Measurements from ENCODE around the gene ZNF582.
A peak's percentile ranks its signal among the peaks of the same experiment; 100 is the strongest.
"Not testable (repeated sequence)": the region's sequence is repeated elsewhere in the genome, so short reads cannot be mapped to it uniquely, and the experiment has no call there.

The ZNF582 gene

GRCh38 chr19:56372281-56372680 lies 21.1 kb downstream of the ZNF582 start:
- Mint-ChIP-seq H3K36me3 (ENCODE audit: low read depth) (peaks cover 100% of the 10 kb centered on the region), H3K9me3 (peaks cover 77% of the 10 kb centered on the region), H3K4me3 (no peak overlapping the region), H3K27ac (no peak overlapping the region), H3K4me1 (ENCODE audit: low read depth) (peaks cover 25% of the 10 kb centered on the region), H3K27me3 (no peaks in the 10 kb centered on the region)
- no peak for DNase-seq

GRCh38 chr19:56369886-56370676 lies 23.3 kb downstream of the ZNF582 start:
- Mint-ChIP-seq H3K9me3 (peaks cover 77% of the 10 kb centered on the region), H3K4me3 (peak overlapping the region; percentile 28), H3K4me1 (ENCODE audit: low read depth) (peaks cover 25% of the 10 kb centered on the region), H3K27me3 (no peaks in the 10 kb centered on the region), H3K36me3 (ENCODE audit: low read depth) (peaks cover 87% of the 10 kb centered on the region), H3K27ac (no peak overlapping the region)
- no peak for DNase-seq

- peaks cover 72% of the 10 kb centered on the region for H3K9me3 Mint-ChIP-seq
Observed at GRCh38 chr19:56367829-56368711, 25.3 kb downstream of the ZNF582 start.

GRCh38 chr19:56360841-56361240 lies 32.5 kb downstream of the ZNF582 start:
- no peaks in the 10 kb centered on the region for H3K4me1 Mint-ChIP-seq (ENCODE audit: low read depth)
- DNase-seq: no peak
- no peak overlapping the region for H3K4me3 Mint-ChIP-seq
- H3K27ac Mint-ChIP-seq: no peak overlapping the region
- H3K9me3 Mint-ChIP-seq: peaks cover 62% of the 10 kb centered on the region
- no peaks in the 10 kb centered on the region for H3K27me3 Mint-ChIP-seq
- H3K36me3 Mint-ChIP-seq (ENCODE audit: low read depth): peaks cover 53% of the 10 kb centered on the region

More at GRCh38 chr19:56367829-56368711, 25.3 kb downstream of the ZNF582 start:
- H3K27ac Mint-ChIP-seq: peak overlapping the region; percentile 88
- no peaks in the 10 kb centered on the region for H3K27me3 Mint-ChIP-seq
- peak; percentile 85 for DNase-seq
- peaks cover 25% of the 10 kb centered on the region for H3K4me1 Mint-ChIP-seq (ENCODE audit: low read depth)
- H3K4me3 Mint-ChIP-seq: peak overlapping the region; percentile 88
- peaks cover 73% of the 10 kb centered on the region for H3K36me3 Mint-ChIP-seq (ENCODE audit: low read depth)

GRCh38 chr19:56356944-56357343 lies 36.4 kb downstream of the ZNF582 start:
- Mint-ChIP-seq H3K9me3 (peaks cover 38% of the 10 kb centered on the region), H3K27ac (no peak overlapping the region), H3K36me3 (ENCODE audit: low read depth) (peaks cover 38% of the 10 kb centered on the region), H3K4me3 (no peak overlapping the region), H3K4me1 (ENCODE audit: low read depth) (no peaks in the 10 kb centered on the region), H3K27me3 (no peaks in the 10 kb centered on the region)
- DNase-seq: no peak

DNA sequence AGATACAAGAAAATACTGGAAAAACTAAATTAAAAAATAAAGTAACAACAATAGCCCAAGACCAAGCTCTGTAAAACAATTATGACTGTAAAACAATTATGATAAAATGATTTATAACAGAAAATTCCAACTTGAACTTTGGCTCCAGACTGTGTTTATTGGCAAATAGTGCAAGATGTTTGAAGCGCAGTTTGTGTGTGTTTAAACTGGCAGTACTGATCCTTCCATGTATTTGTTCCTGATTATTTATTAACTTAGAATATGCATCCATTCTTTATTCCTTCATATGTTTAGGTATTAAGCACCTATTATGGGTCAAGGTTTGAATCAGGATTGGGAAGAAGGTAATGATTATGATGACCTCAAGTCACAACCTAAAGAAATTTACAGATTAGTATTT lies 37.8 kb downstream of the ZNF582 start:
- Mint-ChIP-seq H3K27ac (no peak overlapping the region), H3K36me3 (ENCODE audit: low read depth) (peaks cover 26% of the 10 kb centered on the region), H3K9me3 (peaks cover 30% of the 10 kb centered on the region), H3K4me3 (no peak overlapping the region), H3K4me1 (ENCODE audit: low read depth) (no peaks in the 10 kb centered on the region), H3K27me3 (no peaks in the 10 kb centered on the region)
- DNase-seq: no peak

DNA sequence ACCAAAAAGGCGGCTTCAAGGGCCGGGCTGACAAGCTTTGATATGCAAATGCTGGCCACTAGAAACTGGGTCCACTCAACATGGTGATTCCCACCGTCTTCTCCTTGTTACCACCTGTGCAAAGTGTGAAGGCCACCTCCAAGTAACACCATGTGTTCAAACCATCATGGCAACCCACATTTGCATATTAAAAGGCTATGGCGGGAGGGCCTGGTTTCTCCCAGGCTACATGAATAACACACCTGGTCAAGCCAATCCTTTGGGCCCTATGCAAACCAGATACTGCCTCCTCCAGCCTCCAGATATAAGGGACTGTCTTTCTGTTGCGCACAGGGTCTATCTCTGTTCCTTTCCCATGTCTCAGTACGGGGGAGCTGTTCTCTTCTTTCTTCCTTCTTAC lies 42.1 kb downstream of the ZNF582 start:
- Mint-ChIP-seq H3K4me3 (no peak overlapping the region), H3K9me3 (no peaks in the 10 kb centered on the region), H3K27ac (no peak overlapping the region), H3K36me3 (ENCODE audit: low read depth) (no peaks in the 10 kb centered on the region), H3K27me3 (no peaks in the 10 kb centered on the region), H3K4me1 (ENCODE audit: low read depth) (peaks cover 1% of the 10 kb centered on the region)
- DNase-seq: no peak

DNA sequence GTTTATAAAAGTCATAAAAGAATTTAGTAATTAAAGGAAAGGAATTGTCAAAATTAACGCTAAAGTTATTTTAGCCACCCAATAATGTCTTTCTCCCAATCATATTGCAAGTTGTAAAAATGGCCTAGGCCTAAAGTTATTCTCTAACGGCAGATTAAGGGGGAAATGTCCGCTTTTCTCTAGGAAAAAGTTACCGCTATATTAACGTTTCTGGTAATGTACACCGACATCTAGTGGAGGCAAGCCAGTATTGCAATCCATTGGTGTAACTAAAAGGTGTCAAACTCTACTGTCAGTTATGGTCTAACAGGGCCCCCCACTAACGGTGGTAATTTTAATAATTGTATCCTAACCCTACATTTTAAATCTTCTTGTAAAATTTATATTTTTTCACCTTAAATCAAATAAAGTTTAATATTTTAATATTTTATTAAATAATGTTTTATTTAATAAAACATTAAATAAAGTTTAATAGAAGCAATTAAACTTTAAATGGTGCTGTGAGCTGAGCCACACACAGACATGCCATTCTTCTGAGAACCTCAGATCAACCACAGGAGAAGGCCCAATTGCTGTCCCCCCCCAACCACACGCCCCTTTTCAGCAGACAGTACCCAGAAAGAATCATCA lies 42.8 kb downstream of the ZNF582 start:
- no peak overlapping the region for H3K4me3 Mint-ChIP-seq
- no peak overlapping the region for H3K27ac Mint-ChIP-seq
- DNase-seq: no peak
- H3K4me1 Mint-ChIP-seq (ENCODE audit: low read depth): peaks cover 1% of the 10 kb centered on the region
- H3K9me3 Mint-ChIP-seq: no peaks in the 10 kb centered on the region
- no peaks in the 10 kb centered on the region for H3K36me3 Mint-ChIP-seq (ENCODE audit: low read depth)
- H3K27me3 Mint-ChIP-seq: no peaks in the 10 kb centered on the region

DNA sequence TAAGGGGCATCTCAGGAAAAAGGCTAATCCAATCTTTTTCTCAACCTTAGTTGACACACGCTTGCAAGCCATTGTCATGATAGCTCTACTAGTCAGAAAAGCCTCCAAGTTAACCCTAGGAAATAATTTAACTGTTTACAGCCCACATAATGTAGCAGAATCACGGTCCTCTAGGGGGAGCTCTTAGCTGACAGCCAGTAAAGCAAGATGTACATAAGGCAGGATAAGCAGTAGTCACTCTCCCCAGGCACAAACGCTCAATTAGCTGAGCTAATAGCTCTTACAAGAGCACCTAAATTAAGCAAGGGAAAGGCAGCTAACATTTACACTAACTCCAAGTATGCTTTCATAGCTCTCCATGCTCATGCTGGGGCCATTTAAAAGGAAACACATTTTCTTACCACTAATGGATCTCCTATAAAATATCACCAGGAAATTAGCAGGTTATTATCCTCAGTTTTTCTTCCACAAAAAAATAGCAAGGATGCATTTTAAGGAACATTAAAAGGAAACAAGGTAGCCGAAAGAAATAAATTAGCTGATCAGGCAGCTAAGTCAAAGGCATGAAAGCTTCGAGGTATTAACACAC lies 45.0 kb downstream of the ZNF582 start:
- Mint-ChIP-seq H3K4me3 (no peak overlapping the region), H3K27me3 (peaks cover 1% of the 10 kb centered on the region), H3K27ac (no peak overlapping the region), H3K4me1 (ENCODE audit: low read depth) (peaks cover 1% of the 10 kb centered on the region), H3K9me3 (no peaks in the 10 kb centered on the region), H3K36me3 (ENCODE audit: low read depth) (no peaks in the 10 kb centered on the region)
- no peak for DNase-seq

GRCh38 chr19:56347163-56347778 lies 46.1 kb downstream of the ZNF582 start:
- Mint-ChIP-seq H3K36me3 (ENCODE audit: low read depth) (peaks cover 5% of the 10 kb centered on the region), H3K27ac (no peak overlapping the region), H3K9me3 (peaks cover 7% of the 10 kb centered on the region), H3K4me1 (ENCODE audit: low read depth) (peaks cover 1% of the 10 kb centered on the region), H3K27me3 (peaks cover 11% of the 10 kb centered on the region), H3K4me3 (no peak overlapping the region)
- DNase-seq: no peak

DNA sequence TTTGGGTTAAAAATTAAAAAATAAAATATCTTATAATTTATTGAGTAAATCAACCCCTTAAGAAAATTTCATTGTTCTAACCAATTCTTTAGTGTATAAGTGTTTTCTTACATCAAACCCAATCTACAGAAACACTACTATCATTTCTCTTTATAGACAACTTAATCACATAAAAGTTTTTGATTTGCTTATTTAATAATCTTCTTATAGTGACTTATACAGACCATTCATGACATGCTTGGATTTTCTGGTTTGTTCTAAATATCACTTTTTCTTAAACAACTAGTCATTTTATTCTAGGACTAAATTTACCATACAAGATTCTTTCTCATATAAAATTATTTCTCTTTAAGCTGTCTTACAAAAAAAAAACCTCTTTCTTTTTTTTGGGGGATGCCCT lies 51.4 kb downstream of the ZNF582 start:
- no peak overlapping the region for H3K27ac Mint-ChIP-seq
- H3K27me3 Mint-ChIP-seq: peaks cover 22% of the 10 kb centered on the region
- H3K4me3 Mint-ChIP-seq: no peak overlapping the region
- no peaks in the 10 kb centered on the region for H3K4me1 Mint-ChIP-seq (ENCODE audit: low read depth)
- peaks cover 10% of the 10 kb centered on the region for H3K36me3 Mint-ChIP-seq (ENCODE audit: low read depth)
- no peak for DNase-seq
- peaks cover 22% of the 10 kb centered on the region for H3K9me3 Mint-ChIP-seq

DNA sequence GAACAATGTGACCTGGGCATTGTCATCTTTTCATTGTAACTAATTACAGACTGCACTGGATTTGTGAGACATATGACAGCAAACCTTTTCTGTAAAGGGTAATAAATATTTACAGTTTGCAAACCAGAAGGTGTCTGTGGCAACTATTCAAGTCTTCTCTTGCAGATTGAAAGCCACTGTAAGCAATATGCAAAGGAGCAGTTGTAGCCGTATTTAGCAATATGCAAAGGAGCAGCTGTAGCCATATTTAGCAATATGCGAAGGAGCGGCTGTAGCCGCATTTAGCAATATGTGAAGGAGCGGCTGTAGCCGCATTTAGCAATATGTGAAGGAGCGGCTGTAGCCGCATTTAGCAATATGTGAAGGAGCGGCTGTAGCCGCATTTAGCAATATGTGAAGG lies 54.3 kb downstream of the ZNF582 start:
- DNase-seq; H3K27ac Mint-ChIP-seq; H3K4me1 Mint-ChIP-seq (ENCODE audit: low read depth); H3K4me3 Mint-ChIP-seq: not testable (repeated sequence)
- peaks cover 10% of the 10 kb centered on the region for H3K36me3 Mint-ChIP-seq (ENCODE audit: low read depth)
- peaks cover 22% of the 10 kb centered on the region for H3K27me3 Mint-ChIP-seq
- H3K9me3 Mint-ChIP-seq: peaks cover 22% of the 10 kb centered on the region

- DNase-seq; H3K4me3 Mint-ChIP-seq; H3K36me3 Mint-ChIP-seq (ENCODE audit: low read depth); H3K27ac Mint-ChIP-seq; H3K4me1 Mint-ChIP-seq (ENCODE audit: low read depth): not testable (repeated sequence)
- peaks cover 11% of the 10 kb centered on the region for H3K27me3 Mint-ChIP-seq
- peaks cover 26% of the 10 kb centered on the region for H3K9me3 Mint-ChIP-seq
Observed at GRCh38 chr19:56337077-56337476, 56.3 kb downstream of the ZNF582 start.

GRCh38 chr19:56335371-56335770 lies 58.0 kb downstream of the ZNF582 start:
- H3K27me3 Mint-ChIP-seq; DNase-seq; H3K4me1 Mint-ChIP-seq (ENCODE audit: low read depth); H3K36me3 Mint-ChIP-seq (ENCODE audit: low read depth); H3K27ac Mint-ChIP-seq; H3K4me3 Mint-ChIP-seq: not testable (repeated sequence)
- H3K9me3 Mint-ChIP-seq: peaks cover 21% of the 10 kb centered on the region

All from activated T-cell treated with anti-CD3 and anti-CD28 coated beads, Interleukin-2, amount 50 U/mL, for 24 hours (primary cell).